GM19372 (cell line): Measurements from ENCODE around the gene NLGN4Y.
A peak's percentile ranks its signal among the peaks of the same experiment; 100 is the strongest.

Experiments
- ATAC-seq: cut with Tn5 transposase; IDR thresholded peaks from one replicate; pipeline ENCODE4 v1.9.1; 2021; ENCODE audit warnings: mild to moderate bottlenecking, low read depth, moderate library complexity; ENCODE audit not compliant: unreplicated experiment

NLGN4Y gene

DNA sequence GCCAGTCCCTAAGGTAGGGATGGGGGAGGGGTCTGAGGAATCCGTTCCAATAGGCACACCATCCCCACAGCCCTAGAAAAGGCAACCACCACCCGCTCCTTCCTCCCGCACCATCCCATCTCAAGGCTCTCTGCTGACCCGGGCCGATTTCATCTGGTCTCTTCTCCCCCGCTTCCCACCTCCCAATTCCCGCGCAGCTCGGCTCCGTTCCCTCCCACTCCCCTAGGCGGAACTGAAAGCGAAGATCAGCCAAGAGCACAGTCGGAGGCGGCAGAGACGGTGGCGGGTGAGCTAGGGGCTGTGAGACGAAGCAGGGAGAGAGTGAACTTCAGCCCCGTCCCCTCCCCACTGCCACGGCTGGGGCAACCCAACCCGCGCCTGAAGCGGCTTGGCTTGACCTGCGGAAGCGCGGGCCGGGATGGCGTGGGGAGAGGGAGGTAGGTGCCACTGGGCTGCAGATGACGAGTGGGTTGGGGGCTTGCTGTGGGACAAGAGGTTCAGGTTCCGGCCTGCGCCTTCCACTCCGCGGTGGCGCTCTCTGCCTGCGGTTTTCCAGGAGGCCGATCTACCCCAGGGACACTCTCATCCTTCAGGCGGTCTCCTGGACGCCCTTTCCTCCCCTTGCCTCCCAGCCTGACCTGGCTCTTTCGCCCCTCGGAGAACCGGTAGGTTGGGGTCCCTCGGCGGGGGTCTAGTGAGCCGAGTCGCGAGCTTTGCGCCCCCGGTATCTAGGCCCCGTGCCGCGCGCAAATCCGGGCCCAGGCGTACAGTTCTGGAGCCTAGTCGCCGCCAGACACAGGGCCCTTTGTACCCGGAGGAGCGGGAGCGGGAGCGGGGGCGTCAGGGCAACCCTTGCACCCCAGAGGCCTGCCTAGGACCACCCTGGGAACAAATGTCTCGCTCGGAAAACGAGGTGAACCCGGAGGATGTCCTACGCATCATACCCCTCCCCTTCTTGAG is at the start of gene NLGN4Y:
TSS of gene NLGN4Y (plus strand) at position 258 of the 960 bp plus-strand sequence. CDS start 97,591 bp downstream, outside the sequence.
- peak; percentile 48 for ATAC-seq

- no peak for ATAC-seq
These were observed 38.4 kb upstream of the NLGN4Y start for GRCh38 chrY:14485935-14486334.

DNA sequence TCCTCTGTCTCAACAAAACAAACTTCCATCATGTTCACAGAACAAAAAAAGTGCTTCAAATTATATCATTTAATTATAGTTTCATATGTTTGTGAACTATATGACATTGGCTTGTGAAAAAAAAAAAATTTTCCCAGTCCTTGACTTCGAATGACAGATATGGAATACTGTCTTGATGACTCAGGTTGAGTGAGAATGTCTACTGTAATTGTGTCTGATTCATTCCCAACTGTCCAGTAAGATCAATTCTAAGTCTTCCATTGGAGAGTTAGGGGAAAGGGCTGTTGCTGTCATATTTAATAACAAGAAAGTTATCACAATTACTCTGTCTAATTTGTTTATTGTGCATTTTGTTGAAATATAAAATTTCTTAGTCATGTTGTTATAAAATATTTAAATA is 34.1 kb upstream of the NLGN4Y start:
- ATAC-seq: no peak

DNA sequence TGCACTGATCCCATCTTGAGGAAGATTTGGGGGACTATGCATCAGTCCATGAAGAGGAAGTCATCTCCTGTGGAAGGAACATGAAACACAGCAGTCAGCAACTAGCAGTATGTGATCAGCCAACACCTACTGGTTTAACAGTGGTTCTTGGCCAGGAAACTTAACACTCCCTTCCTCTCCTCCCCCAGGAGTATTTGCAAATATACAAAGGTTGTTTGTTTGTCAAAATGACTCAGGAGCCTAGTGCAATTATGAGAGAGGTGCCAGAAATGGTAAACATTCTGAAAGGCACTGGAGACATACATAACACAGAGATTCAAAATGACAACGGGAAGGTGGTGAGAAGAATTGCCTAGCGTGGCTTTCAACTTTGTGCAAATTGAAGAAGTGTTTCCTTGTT is 26.3 kb upstream of the NLGN4Y start:
- ATAC-seq: no peak

DNA sequence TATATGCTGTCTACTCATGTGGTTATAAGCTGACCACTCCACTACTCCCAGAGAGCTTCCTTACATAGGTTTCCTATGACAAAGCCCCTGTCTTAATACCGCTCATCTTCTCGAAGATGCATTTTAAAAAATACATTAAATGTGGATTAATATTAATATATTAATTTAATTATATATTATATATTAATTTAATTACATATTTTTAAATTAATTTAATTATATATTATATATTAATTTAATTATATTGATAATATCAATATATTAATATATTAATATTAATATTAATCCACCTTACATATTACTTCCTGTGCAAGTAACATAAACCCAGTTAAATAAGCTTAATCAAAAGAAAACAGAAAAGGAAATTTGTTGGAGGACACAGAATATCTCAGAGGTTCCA is 19.7 kb upstream of the NLGN4Y start:
- ATAC-seq: no peak

DNA sequence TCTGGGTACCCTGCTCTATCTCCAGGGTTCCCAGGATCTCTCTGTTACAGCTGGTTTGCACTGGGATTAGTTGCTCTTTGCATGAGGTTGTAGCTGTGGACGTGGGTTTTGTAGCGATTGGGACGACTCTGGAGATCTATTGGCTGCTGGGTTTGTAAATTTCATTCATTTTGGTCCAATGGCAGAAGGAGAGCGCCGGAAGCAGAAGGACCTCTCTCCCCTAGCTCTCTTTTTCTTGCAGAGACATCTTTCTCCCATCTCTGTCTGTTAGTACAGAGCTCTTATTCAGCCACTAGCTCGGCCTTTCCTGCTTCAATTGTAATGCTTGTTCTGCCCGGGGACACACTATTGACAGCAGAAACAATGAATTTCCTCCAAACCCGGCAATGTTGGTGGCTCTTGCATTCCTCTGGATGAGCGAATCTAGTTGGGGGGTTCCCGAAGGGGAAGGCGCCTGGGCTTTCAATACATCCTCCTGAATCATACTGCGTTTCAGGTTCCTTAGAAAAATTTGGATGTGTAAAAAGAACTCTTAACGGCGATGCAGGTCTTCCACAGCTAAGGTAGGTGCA is 1.9 kb upstream of the NLGN4Y start:
- ATAC-seq: no peak

GRCh38 chrY:14523491-14524271 is 648 bp upstream of the NLGN4Y start:
- ATAC-seq: peak; percentile 7

- ATAC-seq: no peak
These were observed 986 bp downstream of the NLGN4Y start for GRCh38 chrY:14525315-14525714.

DNA sequence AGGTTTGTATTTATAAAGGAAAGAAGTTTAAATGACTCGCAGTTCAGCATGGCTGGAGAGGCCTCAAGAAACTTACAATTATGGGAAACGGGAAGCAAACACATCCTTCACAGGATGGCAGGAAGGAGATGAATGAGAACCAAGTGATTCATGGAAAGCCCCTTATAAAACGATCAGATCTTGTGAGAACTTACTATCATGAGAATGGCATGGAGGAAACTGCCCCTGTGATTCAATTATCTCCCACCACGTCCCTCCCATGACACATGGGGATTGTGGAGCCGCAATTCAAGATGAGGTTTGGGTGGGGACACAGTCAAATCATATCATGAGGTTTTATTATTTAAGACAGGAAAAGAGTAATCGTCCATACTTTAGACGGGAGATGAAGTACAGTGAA is 4.0 kb downstream of the NLGN4Y start:
- ATAC-seq: no peak

- ATAC-seq: no peak
These were observed 12.4 kb downstream of the NLGN4Y start for GRCh38 chrY:14536703-14537102.

- ATAC-seq: no peak
These were observed 19.2 kb downstream of the NLGN4Y start for GRCh38 chrY:14543506-14543905.

- no peak for ATAC-seq
These were observed 57.0 kb downstream of the NLGN4Y start for GRCh38 chrY:14581294-14581693.

DNA sequence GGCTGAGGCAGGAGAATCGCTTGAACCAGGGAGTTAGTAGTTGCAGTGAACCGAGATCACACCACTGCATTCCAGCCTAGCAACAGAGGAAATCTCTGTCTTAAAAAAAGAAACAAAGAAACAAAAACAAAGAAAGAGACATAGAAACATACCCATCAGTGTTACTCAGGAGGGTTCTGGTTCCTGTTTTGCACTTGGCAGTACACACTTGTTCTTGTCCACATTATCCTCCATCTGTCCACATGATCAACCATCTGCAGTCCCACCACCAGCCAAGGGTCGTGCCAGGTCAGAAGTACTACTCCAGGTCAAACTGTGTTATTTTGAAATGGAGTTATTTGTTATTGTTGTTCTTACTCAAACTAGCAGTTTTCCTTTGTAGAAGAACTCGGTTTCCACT is 62.4 kb downstream of the NLGN4Y start:
- no peak for ATAC-seq

GRCh38 chrY:14601372-14601771 is 77.0 kb downstream of the NLGN4Y start:
- no peak for ATAC-seq

DNA sequence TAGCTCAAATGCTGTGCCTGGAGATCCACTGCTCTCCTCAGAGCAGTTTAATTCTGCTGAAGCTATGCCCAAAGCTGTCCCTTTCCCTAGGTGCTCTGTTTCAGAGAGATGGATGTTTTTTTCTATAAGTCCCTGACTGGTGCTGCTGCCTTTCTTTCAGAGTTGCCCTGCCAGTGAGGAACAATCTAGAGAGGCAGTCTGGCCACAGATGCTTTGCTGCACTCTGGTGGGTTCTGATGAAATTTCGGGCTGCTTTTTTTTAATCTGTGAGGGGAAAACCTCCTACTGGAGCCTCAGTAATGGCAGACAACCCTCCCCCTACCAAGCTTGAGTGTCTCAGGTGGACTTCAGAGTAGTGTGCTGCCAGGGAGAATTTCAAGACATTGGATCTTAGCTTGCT is 93.3 kb downstream of the NLGN4Y start:
- ATAC-seq: no peak

DNA sequence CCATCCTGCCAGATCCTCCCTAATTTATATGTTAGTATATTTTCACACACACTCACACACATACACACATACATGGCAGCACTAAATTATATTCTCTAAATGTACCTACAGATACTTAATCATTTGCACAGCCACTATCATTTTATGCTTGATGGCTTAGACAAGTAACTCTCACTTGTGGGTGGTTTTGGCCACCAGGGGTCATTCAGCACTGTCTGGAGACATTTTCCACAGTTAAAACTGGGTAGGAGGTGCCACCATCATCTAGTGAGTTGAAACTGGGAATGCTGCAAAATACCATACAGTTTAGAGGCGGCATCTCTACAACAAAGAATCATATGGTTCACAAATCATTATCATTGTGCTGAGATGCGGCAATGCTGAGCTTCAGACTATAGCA is 94.2 kb downstream of the NLGN4Y start:
- no peak for ATAC-seq

- ATAC-seq: no peak
These were observed 103.9 kb downstream of the NLGN4Y start for GRCh38 chrY:14628208-14628607.

DNA sequence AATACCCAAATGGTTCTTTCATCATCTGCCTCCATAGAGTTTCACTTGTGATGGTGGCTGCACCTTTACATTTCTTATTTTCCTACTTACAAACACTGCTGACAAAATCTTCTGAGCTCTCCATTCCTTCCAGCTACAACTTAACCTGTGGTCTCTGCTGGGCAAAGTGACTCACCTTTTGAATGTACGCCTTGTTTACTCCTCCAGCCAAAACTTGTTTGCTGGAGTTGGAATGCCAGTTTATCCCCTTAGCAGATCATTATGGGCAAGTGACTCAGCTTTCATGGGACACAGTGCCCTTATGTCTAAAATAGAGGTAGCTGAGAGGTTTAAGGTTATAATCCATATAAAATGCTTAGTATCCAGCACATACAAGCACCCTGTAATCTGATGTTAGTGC is 107.3 kb downstream of the NLGN4Y start:
- ATAC-seq: no peak

GRCh38 chrY:14633718-14634117 is 109.4 kb downstream of the NLGN4Y start:
- no peak for ATAC-seq

GRCh38 chrY:14634954-14635353 is 110.6 kb downstream of the NLGN4Y start:
- ATAC-seq: no peak

DNA sequence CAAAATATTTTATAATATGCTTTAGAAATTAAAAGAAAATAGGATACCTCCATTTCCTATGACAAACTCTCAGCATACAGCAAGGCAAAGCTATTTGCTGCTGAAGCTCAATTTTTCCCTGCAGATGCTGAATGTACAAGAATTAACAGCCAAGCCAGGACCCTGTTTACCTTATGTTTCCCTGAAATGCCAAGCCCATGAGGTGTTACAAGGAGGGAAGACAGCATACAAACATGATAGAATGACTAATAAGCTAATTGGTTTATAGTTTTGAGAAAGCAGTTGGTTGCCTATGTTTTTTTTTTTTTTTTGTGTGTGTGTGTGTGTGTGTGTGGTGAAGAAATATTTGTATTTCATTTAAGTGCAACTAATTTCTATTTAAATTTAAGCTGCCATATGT is 113.2 kb downstream of the NLGN4Y start:
- ATAC-seq: no peak
